Cardiac fibroblast (primary cell): ENCODE measurements around the gene PROM1.

Experiments
- DNase-seq, 2 donors: peaks; one replicate each; pipeline versions ENCODE4 v3.0.0 to v3.0.0-alpha.2; 2010; ENCODE audit warnings: low read depth in 2 of 2
- H3K4me3 ChIP-seq, 2 donors: replicated peaks in 1 of 2; 1 replicate in 1 of 2; 2 replicates in 1 of 2; pipeline ENCODE4 v1.5.1; 2011; ENCODE audit warnings: low read depth in 2 of 2, low read length in 2 of 2, mild to moderate bottlenecking in 2 of 2, moderate library complexity in 1 of 2
- CTCF ChIP-seq: IDR thresholded peaks from one replicate; pipeline ENCODE4 v1.5.1; 2011; ENCODE audit warnings: low read depth, mild to moderate bottlenecking, low read length, inconsistent platforms

The PROM1 gene

GRCh38 chr4:16023776-16024408 is 59.9 kb downstream of the PROM1 start:
- DNase-seq = peak in 1 of 2 donors; percentile 67
- H3K4me3 ChIP-seq = no peak overlapping the region
- no peak for TF ChIP-seq CTCF

GRCh38 chr4:16021804-16022560 is 61.8 kb downstream of the PROM1 start:
- no peak for TF ChIP-seq CTCF
- H3K4me3 ChIP-seq = no peak overlapping the region
- no peak for DNase-seq

GRCh38 chr4:16019649-16020048 is 64.2 kb downstream of the PROM1 start:
- no peak for TF ChIP-seq CTCF
- DNase-seq = peak in 1 of 2 donors; percentile 6
- no peak overlapping the region for H3K4me3 ChIP-seq

- no peak overlapping the region for H3K4me3 ChIP-seq
- no peak for TF ChIP-seq CTCF
- DNase-seq = no peak
These were observed 65.0 kb downstream of the PROM1 start for GRCh38 chr4:16018841-16019240.

- no peak for DNase-seq
- no peak overlapping the region for H3K4me3 ChIP-seq
- no peak for TF ChIP-seq CTCF
These were observed 65.7 kb downstream of the PROM1 start for GRCh38 chr4:16018061-16018676.

- no peak for DNase-seq
- TF ChIP-seq CTCF = no peak
- no peak overlapping the region for H3K4me3 ChIP-seq
These were observed 67.3 kb downstream of the PROM1 start for GRCh38 chr4:16016536-16016935.
